GM11168 (cell line): ENCODE measurements around the gene EPHA10.

Experiments
- in situ Hi-C: fragments of 300-500 bp; cut with MboI; formaldehyde crosslinking; loops from one replicate; pipeline ENCODE4 v1.12.0; 2022; ENCODE audit warnings: low sequenced_read_pairs; ENCODE audit not compliant: unreplicated experiment

EPHA10 gene

DNA sequence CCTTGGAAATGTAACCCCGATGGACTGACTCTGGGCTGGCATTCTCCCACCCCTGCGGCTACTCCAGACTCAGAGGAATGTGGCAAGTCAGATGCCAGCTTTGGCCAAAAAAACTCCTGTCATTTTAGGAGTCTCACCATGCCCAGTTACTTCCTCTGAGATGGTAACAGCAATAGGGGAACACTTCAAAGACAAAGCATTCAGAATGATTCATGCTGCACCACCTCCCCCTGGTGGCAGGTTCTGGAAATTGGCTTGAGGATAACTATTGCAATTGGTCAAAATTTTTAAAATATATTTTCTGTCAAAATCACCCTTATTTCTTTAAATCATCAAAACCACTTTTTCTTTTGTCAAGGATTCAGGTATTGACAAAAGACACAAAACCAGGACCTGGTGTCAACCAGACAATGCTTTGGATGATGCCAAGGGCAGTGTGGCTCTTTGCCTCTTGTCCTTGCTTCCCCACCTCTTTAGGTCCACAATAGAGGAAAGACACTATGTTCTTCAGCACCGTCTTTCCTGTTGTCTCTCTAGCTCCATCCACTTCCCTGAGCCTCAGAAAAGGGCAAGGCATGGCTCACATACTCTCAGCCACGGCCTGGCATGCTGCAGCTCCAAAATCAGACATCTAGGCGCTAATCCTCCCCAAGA is 82.5 kb downstream of the EPHA10 start:
- in situ Hi-C loops = no loop called here

DNA sequence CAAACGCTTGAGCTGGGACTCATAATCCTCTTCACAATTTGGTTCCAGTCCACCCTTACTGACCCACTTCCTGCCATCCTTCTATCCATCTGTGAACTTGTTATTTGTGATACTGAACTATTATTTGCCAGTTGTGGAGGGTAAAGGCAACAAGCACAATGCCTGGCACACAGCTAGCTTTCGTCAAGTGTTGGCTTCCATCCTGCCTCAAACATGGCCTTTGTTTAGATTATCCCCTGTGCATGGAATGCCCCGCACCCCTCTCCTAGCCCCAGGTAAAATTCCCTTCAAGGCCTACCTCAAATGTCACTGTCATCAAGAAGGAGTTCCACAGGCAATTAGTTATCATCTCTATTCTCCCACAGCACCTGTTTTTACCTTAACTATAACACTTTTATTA is 84.0 kb downstream of the EPHA10 start:
- in situ Hi-C loops = no loop called here

DNA sequence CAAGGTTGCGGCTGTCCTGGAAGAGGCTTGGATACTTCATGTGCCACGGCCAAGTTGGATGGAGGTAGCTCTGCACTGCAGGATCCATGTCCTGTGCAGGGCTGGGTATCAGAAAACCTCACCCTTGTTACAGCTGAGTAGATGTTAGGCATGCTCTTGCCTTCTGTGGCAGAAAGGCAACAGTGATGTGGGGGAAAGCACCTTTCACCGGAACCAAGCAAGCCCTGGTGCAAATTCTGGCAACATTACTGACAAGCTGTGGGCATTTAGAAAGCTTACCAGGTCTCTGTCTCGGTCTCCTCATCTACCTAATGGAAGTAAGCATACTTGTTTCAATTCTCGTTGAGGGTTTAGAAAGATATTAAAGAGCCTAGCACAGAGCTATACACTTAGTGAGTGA is 87.1 kb downstream of the EPHA10 start:
- in situ Hi-C loops = loop anchor here (5.0 kb wide), 1 partner anchor 71 kb away; no protein-coding TSS in a partner anchor

DNA sequence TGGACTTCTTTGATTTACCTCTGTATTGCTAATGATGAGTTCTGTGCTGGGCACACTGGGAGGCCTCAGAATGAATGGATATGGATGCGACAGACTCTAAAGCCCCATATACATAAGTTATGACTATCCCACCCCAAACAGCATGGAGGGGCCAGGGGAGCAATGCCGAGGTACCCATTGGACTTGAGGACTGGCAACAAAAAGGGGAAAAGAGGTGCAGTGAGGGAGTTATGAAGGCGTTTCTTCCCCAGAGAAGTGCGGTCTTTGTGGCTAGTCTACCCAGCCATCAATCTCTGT is 87.8 kb downstream of the EPHA10 start:
- in situ Hi-C loops = loop anchor here (5.0 kb wide), 1 partner anchor 70 kb away; no protein-coding TSS in a partner anchor

DNA sequence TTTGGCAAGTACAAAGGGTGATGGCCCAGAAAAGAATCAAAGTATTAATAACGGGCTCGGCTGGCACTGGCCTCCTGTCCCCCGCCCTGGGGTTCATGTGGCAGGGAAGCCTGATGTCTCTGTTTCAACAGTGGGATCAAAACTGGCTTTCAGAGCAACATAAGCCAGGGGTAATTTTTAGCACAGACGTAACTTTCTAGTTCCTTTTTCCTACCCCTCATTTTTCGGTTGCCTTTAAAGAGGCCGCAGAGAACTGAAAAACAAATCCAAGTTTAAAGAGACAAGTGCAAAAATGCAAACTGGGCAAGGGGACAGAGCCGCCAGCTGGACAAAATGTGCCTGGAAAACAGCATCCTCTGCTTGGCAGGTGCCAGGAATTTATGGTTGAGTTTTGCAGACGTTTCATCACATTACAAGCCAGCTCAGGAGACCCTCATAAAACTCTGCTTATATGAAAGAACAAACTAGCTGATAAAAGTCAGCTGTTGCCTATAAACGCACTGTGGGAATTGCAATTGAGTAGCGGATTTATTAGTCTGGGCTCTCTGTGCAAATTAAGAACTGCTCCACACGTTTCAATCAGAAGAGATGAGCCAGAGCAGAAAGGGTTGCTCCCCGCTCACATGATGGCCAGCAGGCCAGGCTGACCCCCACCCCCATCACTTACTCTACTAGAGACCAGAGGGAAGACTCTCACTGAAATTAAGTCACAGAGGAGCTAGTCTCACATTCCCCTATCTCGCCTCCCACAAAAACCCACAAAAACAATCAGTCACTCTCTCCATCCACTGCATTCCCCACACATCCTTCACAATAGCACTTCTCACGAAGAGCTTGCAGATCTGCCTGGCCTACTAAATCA is 88.4 kb downstream of the EPHA10 start:
- in situ Hi-C loops = loop anchor here (5.0 kb wide), 1 partner anchor 69 kb away; no protein-coding TSS in a partner anchor

DNA sequence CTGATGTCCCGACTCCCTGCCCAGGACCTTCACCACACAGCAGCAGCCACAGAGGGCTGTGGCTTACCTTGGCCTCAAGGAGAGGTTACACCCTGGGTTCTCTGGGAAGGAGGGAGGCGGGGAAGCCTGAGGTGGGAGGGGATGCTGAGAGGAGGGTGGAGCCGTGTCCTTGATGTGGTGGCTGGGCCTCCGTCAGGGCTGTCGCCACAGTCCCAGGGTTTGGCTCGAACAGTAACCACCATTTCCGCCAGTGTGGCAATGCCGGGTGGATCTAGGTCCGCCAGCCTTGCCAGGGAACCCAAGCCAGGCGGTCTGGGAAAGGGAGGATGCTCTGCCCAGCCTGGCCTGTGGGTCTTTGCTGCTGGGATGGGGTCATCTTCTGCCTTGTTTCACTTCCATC is 91.0 kb downstream of the EPHA10 start:
- in situ Hi-C loops = no loop called here

DNA sequence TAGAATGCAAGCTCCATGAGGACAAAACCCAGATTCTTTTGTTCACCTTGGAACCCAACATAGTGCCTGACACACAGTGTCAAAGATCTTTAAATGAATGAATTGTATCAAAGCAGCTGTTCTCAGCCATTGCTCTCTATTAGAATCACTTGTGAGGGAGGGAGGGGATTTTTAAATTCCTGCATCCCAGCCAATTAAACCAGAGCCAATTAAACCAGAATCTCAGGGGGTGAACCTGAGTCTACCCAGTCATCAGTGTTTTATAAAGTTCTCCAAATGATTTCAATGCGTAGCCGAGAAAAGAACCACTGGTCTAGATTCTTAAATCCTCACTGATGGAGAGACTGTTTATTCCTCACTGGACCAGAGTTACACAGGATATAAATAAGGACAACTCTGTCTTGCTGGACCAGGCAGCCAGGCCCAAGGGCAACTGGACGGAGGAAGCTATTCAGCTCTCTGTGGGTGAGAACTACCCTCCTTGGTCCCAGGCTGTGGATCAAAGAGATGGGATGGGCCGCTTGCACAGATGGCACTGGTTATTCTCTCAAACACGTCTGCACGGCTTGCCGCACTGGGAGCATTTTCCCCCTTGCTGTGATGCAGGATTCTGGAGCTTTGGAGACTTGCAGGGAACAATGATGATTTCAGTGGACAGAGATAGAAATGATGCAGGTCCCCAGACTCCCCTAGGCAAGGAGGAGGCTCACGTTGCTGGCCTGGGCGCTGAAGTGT is 92.6 kb downstream of the EPHA10 start:
- in situ Hi-C loops = no loop called here

DNA sequence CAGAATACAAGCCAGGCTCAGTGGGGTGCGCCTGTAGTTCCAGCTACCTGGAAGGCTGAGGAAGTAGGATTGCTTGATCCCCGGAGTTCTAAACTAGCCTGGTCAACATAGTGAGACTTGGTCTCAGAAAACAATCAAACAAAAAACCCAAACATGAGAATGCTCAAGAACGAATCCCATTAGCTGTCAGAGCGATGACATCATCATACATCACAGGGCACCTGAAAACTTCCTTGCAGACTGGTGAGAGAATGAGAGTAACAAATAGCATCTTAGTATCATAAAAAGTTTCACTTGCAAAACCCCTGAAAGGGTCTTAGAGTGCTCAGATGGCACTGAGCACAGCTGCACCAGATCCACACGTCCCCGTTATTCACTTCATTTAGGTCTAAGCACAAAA is 93.7 kb downstream of the EPHA10 start:
- in situ Hi-C loops = no loop called here

DNA sequence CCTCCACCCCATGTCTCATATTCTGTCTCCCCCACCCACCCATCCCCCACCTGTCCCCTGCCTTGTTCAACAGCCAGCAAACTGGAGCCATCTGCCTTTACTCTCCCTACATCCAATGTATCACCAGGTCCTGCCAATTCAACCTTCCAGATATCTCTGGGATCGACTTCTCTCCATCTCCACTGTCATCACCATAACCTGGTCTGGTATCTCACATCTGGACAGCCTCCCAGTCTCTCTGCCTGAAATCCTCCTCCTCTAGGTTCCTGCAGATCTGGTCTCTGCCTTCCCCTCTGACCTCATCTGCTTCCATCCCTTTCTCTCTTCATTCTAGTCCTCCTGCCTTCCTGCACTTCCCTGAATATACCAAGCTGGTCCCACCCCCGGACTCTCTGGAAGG is 94.8 kb downstream of the EPHA10 start:
- in situ Hi-C loops = no loop called here

DNA sequence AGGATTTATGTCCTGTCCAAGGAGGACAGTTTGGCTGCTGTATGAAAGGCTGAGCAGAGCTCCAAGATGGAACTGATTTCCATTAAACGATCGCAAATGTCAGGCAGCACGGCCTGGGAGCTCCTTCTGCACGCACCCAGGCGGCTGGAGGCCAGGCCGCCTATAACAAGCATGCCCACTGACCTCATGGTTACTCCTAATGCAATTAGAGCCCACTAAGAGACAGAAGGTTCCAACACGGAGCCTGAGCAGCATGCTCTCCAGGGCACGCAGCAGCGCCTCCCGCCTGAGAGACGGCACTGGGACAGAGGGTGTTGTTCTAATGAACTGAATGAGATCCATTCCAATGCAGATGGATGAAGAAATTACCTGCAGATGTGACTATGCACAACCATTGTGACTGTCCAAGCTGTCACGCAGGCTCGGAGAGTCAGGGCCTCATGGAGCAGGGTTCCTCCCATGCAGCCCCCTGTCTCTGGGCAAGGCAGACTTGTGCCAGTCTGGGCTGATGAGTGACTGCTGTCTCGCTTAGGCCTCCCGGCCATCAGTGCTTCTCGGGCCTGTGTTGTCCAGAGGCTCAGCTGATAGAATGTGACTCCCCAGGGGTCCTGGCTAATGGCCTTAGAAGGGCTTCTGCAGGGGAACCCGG is 97.8 kb downstream of the EPHA10 start:
- in situ Hi-C loops = no loop called here

DNA sequence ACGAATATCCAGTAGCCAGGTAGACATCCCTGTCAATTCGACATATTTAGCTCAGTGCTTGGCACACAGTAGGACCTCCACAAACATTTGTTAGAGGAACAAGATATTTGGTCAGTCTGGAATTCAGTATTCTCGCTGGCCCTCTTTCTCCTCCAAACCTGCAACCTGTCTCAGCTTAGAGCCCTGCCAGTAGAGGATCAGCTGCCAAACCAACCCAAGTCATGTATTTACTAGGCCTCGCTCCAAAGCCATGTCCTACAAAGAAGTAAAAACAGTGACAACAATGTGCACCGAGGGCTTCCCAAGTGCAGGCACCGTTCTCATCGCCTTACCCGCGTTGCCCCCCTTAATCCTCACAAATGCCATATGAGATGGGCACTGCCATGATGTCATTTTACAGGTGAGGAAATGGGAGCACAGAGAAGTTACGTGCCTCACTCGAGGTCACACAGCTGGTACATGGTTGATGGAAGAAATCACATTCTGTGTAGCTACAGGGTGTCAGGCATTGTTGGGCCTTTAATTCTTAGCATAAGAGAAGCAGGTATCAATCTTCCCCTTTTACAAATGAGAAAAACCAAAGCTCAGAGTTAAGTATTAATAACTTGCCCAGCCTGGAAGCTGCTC is 98.6 kb downstream of the EPHA10 start:
- in situ Hi-C loops = no loop called here
